KMS-11 (cell line): Measurements from ENCODE around the gene DGKB.
A peak's percentile ranks its signal among the peaks of the same experiment; 100 is the strongest.

Experiments
- H2AFZ ChIP-seq: fragments of 200-600 bp; sonication (generic); 2 replicates; pipeline ENCODE4 v1.6.1; 2016; ENCODE audit warnings: antibody characterized with exemption, mixed run types, low read depth
- H3K27ac ChIP-seq: fragments of 200-600 bp; sonication (generic); 2 replicates; pipeline ENCODE4 v1.6.1; 2016; ENCODE audit warnings: mild to moderate bottlenecking, mixed run types
- H3K27me3 ChIP-seq: fragments of 200-600 bp; sonication (generic); 2 replicates; pipeline ENCODE4 v1.6.1; 2017; ENCODE audit warnings: mild to moderate bottlenecking, low read depth, mixed run types, moderate library complexity; ENCODE audit not compliant: insufficient read depth
- H3K36me3 ChIP-seq: fragments of 200-600 bp; sonication (generic); 2 replicates; pipeline ENCODE4 v1.6.1; 2017; ENCODE audit warnings: mild to moderate bottlenecking, mixed run types; ENCODE audit not compliant: insufficient read depth
- H3K4me1 ChIP-seq: fragments of 200-600 bp; sonication (generic); 2 replicates; pipeline ENCODE4 v1.6.1; 2016; ENCODE audit warnings: mild to moderate bottlenecking, low read depth, mixed run types; ENCODE audit not compliant: poor library complexity, severe bottlenecking
- H3K4me2 ChIP-seq: fragments of 200-600 bp; sonication (generic); 2 replicates; pipeline ENCODE4 v1.7.0; 2016; ENCODE audit warnings: mild to moderate bottlenecking, mixed run types
- H3K4me3 ChIP-seq: fragments of 200-600 bp; sonication (generic); IDR thresholded peaks from 2 replicates; pipeline ENCODE4 v1.6.1; 2017; ENCODE audit warnings: low read depth, low read length, mixed read lengths; ENCODE audit not compliant: insufficient read depth
- H3K79me2 ChIP-seq: fragments of 200-600 bp; sonication (generic); 2 replicates; pipeline ENCODE4 v1.6.1; 2016; ENCODE audit warnings: low read depth, mixed run types; ENCODE audit not compliant: insufficient read depth
- H3K9ac ChIP-seq: fragments of 200-600 bp; sonication (generic); 2 replicates; pipeline ENCODE4 v1.6.1; 2016; ENCODE audit warnings: mild to moderate bottlenecking, mixed run types
- H4K20me1 ChIP-seq: fragments of 200-600 bp; sonication (generic); 2 replicates; pipeline ENCODE4 v1.6.1; 2016; ENCODE audit warnings: mild to moderate bottlenecking, mixed run types; ENCODE audit not compliant: insufficient read depth
- CTCF ChIP-seq: fragments of 200-600 bp; sonication (generic); conservative IDR thresholded peaks from 2 replicates; pipeline ENCODE4 v1.6.1; 2017; ENCODE audit warnings: low read depth, mild to moderate bottlenecking, antibody characterized with exemption, low read length, moderate library complexity, mixed read lengths

The DGKB gene

GRCh38 chr7:14691034-14691433, 211.5 kb downstream of the DGKB start:
- no peak for TF ChIP-seq CTCF
- Histone ChIP-seq H3K4me1 (peaks cover 22% of the 10 kb centered on the region), H3K36me3 (no peaks in the 10 kb centered on the region), H3K27ac (no peak overlapping the region), H3K4me3 (no peak overlapping the region), H3K4me2 (no peak overlapping the region), H3K9ac (no peak overlapping the region), H3K27me3 (no peaks in the 10 kb centered on the region), H2AFZ (no peak overlapping the region), H4K20me1 (no peaks in the 10 kb centered on the region), H3K79me2 (no peaks in the 10 kb centered on the region)

GRCh38 chr7:14690486-14690885, 212.1 kb downstream of the DGKB start:
- H3K27me3 ChIP-seq, result no peaks in the 10 kb centered on the region
- no peaks in the 10 kb centered on the region for H3K36me3 ChIP-seq
- no peaks in the 10 kb centered on the region for H4K20me1 ChIP-seq
- no peaks in the 10 kb centered on the region for H3K79me2 ChIP-seq
- H3K4me2 ChIP-seq, result no peak overlapping the region
- H2AFZ ChIP-seq, result no peak overlapping the region
- H3K4me1 ChIP-seq, result peaks cover 22% of the 10 kb centered on the region
- TF ChIP-seq CTCF, result no peak
- no peak overlapping the region for H3K4me3 ChIP-seq
- no peak overlapping the region for H3K27ac ChIP-seq
- H3K9ac ChIP-seq, result no peak overlapping the region

- H3K4me1 ChIP-seq, result peaks cover 22% of the 10 kb centered on the region
- no peaks in the 10 kb centered on the region for H3K27me3 ChIP-seq
- H3K4me3 ChIP-seq, result no peak overlapping the region
- TF ChIP-seq CTCF, result no peak
- no peak overlapping the region for H3K9ac ChIP-seq
- H3K4me2 ChIP-seq, result no peak overlapping the region
- no peak overlapping the region for H2AFZ ChIP-seq
- H3K27ac ChIP-seq, result no peak overlapping the region
- H3K79me2 ChIP-seq, result no peaks in the 10 kb centered on the region
- H4K20me1 ChIP-seq, result no peaks in the 10 kb centered on the region
- no peaks in the 10 kb centered on the region for H3K36me3 ChIP-seq
These were observed 212.5 kb downstream of the DGKB start for GRCh38 chr7:14690075-14690474.

- no peaks in the 10 kb centered on the region for H3K27me3 ChIP-seq
- no peak overlapping the region; the same call in 1 of the 2 replicates for H2AFZ ChIP-seq
- H3K27ac ChIP-seq, result no peak overlapping the region
- H3K36me3 ChIP-seq, result no peaks in the 10 kb centered on the region
- no peaks in the 10 kb centered on the region for H4K20me1 ChIP-seq
- H3K4me1 ChIP-seq, result peaks cover 22% of the 10 kb centered on the region
- TF ChIP-seq CTCF, result no peak
- no peak overlapping the region for H3K9ac ChIP-seq
- H3K79me2 ChIP-seq, result no peaks in the 10 kb centered on the region
- H3K4me2 ChIP-seq, result peak overlapping the region; percentile 26
- H3K4me3 ChIP-seq, result no peak overlapping the region
These were observed 214.3 kb downstream of the DGKB start for GRCh38 chr7:14688208-14688607.
